ENCODE data around the gene GRM4. TPM values are rescaled to one million over a fixed set of nuclear protein-coding genes. Genes with fewer than 3 reads are reported as not detected.

GRM4 gene
- total RNA-seq, 4 donors from 2014 or later = not detected

DNA sequence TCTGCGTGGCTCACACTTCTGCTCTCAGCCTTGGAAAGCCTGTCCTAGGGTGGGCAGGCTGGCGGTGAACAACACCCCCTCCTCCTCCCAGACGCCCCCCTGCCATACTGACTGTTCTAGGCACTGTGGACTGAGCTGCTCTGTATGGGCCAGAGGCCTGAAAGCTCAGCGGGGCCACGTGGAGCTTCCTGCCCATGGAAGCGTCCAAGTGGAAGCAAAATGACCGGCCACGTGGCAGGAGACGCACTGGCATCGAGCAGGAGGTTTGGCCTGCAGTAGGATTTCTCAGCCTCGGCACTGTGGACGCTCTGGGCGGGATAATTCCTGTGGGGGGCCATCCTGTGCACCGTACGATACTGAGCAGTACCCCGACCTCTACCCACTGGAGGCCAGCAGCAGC lies 88.7 kb downstream of the GRM4 start:
- intact Hi-C loops (cut with DNase I) = loop anchor here (10.0 kb wide), 1 partner anchor 88 kb away; the partner anchor contains the start of gene GRM4
- no peak for DNase-seq
- H3K4me3 ChIP-seq = no peak overlapping the region
- H3K9me3 ChIP-seq = no peaks in the 10 kb centered on the region
- H3K36me3 ChIP-seq = no peaks in the 10 kb centered on the region
- WGBS, 2 donors = 95 to 97% methylated on average over 4 to 6 of the region's 16 CpGs
- H3K27me3 ChIP-seq = peaks cover 0 to 64% (median 0%) of the 10 kb centered on the region in 4 donors
- peaks cover 5 to 38% (median 7%) of the 10 kb centered on the region in 3 donors for H3K4me1 ChIP-seq
- TF ChIP-seq, protein P1, sequence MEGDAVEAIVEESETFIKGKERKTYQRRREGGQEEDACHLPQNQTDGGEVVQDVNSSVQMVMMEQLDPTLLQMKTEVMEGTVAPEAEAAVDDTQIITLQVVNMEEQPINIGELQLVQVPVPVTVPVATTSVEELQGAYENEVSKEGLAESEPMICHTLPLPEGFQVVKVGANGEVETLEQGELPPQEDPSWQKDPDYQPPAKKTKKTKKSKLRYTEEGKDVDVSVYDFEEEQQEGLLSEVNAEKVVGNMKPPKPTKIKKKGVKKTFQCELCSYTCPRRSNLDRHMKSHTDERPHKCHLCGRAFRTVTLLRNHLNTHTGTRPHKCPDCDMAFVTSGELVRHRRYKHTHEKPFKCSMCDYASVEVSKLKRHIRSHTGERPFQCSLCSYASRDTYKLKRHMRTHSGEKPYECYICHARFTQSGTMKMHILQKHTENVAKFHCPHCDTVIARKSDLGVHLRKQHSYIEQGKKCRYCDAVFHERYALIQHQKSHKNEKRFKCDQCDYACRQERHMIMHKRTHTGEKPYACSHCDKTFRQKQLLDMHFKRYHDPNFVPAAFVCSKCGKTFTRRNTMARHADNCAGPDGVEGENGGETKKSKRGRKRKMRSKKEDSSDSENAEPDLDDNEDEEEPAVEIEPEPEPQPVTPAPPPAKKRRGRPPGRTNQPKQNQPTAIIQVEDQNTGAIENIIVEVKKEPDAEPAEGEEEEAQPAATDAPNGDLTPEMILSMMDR (IDR thresholded peaks at IDR 0.05) = no peak
- TF ChIP-seq POLR2A (IDR thresholded peaks at IDR 0.05) = no peak
- no peak overlapping the region for H3K27ac ChIP-seq

DNA sequence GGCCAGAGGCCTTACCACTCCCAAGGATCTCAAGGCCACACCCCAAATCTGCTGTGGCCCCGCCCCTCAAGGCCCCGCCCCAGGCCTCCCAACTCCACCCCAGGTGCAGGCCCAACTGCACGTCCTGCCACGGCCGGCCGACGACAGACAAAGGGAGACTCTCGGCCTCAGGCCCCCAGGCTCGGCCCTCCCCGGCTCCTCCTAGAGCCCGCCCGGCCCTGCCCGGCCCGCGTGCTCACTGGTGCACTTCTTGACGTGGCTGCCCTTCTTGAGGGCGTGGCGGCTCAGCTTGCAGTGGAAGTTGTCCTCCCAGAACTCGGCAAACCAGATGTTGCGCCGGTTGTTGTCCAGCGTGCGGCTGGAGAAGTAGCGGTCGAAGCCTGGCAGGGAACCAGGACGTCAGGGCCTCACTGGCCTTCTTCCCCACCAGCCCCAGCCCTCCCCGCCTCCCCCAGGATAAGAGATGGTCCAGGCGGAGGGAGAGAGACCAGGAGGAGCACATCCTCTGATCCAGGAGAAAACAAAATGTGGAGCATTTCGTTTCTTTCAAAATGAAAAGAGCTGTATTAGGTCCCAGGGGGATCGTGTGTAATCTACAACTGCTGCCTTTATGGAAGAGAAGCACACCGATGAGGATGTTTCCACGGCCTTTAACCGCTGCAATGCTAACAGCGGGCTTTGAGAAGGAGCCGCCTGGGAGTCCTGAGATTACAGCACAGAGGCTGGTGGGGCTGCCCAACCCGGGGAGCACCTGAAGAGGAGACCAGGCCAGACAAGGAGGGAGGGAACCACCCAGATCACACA lies 89.4 kb downstream of the GRM4 start:
- Histone ChIP-seq H3K4me3 (peak overlapping the region in 3 of 4 donors; percentile 6 to 48 (median 20)), H3K4me1 (peaks cover 5 to 38% (median 7%) of the 10 kb centered on the region in 3 donors), H3K36me3 (no peaks in the 10 kb centered on the region), H3K27me3 (peaks cover 0 to 64% (median 0%) of the 10 kb centered on the region in 4 donors), H3K27ac (peak overlapping the region in 3 of 4 donors; percentile 1 to 58 (median 46)), H3K9me3 (no peaks in the 10 kb centered on the region)
- TF ChIP-seq, protein P1 (IDR thresholded peaks at IDR 0.05) = no peak
- no peak for TF ChIP-seq POLR2A (IDR thresholded peaks at IDR 0.05)
- 34 to 45% methylated on average over 9 to 13 of the region's 36 CpGs for WGBS, 2 donors
- DNase-seq = no peak
- intact Hi-C loops (cut with DNase I) = loop anchor here (10.0 kb wide), 1 partner anchor 88 kb away; the partner anchor contains the start of gene GRM4

DNA sequence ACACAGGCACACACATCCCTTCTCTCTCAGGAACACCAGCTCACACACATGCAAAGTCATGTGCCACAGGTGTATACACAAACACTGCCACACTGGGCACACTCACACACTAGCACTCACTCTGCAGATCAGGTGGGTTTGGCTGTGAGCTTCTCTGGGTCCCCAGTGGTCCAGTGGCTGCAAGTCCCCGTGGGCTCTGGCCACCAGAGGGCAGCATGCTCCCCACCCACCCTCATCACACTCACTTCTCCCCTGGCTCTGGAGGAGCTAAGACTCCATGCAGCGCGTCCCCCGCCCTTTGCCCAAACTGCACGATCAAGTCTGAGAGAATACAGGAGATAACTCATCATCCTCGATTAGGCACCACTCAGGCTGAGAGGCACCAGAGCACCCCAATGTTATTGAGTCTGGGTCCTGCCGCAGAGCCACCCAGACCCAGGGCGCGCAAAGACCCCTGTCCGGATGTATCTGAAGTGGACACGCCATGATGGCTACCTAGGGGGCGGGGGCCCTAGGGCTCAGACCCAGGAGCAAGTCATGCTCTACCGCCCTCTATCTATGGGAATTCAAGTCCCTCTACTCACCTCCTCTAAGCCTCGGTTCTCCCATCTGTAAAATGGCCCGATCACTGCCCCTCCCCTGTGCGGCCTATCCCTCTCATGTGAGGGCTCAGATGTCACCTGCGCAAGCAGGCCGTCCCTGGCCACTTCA lies 90.5 kb downstream of the GRM4 start:
- intact Hi-C loops (cut with DNase I) = loop anchor here (10.0 kb wide), 1 partner anchor 89 kb away; the partner anchor contains the start of gene GRM4
- H3K9me3 ChIP-seq = no peaks in the 10 kb centered on the region
- no peaks in the 10 kb centered on the region for H3K36me3 ChIP-seq
- no peak overlapping the region for H3K4me3 ChIP-seq
- 75 to 78% methylated on average over 7 to 13 of the region's 18 CpGs for WGBS, 2 donors
- no peak for TF ChIP-seq POLR2A (IDR thresholded peaks at IDR 0.05)
- TF ChIP-seq, protein P1 (IDR thresholded peaks at IDR 0.05) = peak; percentile 35 to 78 (median 56)
- H3K4me1 ChIP-seq = peaks cover 5 to 38% (median 7%) of the 10 kb centered on the region in 3 donors
- no peak overlapping the region for H3K27ac ChIP-seq
- DNase-seq = no peak
- peaks cover 0 to 60% (median 0%) of the 10 kb centered on the region in 4 donors for H3K27me3 ChIP-seq

DNA sequence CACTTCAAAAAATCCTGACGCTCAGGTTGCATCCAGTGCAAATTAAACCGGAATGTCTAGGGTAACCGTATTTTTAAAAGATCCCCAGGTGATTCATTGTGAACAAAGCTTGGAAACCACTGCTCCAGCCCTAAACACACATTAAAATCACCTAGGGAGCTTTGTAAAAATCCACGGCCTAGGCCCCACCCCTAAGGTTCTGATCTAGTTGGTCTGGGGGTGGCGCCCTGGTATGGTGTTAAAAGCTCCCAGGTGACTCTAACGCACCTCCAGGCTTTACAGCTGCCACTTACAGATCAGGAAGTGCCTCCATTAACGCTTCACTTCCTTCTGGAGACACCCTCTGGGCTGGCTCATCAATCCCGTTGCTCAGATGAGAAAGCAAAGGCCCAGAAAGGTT lies 92.2 kb downstream of the GRM4 start:
- Histone ChIP-seq H3K4me1 (peaks cover 5 to 38% (median 7%) of the 10 kb centered on the region in 3 donors), H3K9me3 (no peaks in the 10 kb centered on the region), H3K27ac (no peak overlapping the region), H3K4me3 (no peak overlapping the region), H3K36me3 (no peaks in the 10 kb centered on the region), H3K27me3 (peaks cover 0 to 58% (median 0%) of the 10 kb centered on the region in 4 donors)
- WGBS, 2 donors = 25 to 49% methylated on average over 5 to 8 of the region's 8 CpGs
- DNase-seq = no peak
- intact Hi-C loops (cut with DNase I) = loop anchor here (10.0 kb wide), 1 partner anchor 91 kb away; the partner anchor contains the start of gene GRM4
- TF ChIP-seq, protein P1 (IDR thresholded peaks at IDR 0.05) = no peak
- TF ChIP-seq POLR2A (IDR thresholded peaks at IDR 0.05) = no peak
